GM12892 (cell line): Measurements from ENCODE around the gene PCNT.

Experiments
- POLR2A ChIP-seq: IDR thresholded peaks from 2 replicates; pipeline ENCODE4 v1.6.1; 2011; ENCODE audit warnings: low read depth, low read length, control low read depth
- POLR2AphosphoS5 ChIP-seq: IDR thresholded peaks from 2 replicates; pipeline ENCODE4 v1.6.1; 2011; ENCODE audit warnings: low read depth, low read length, control low read depth
- TAF1 ChIP-seq: IDR thresholded peaks from 2 replicates; pipeline ENCODE4 v1.6.1; 2011; ENCODE audit warnings: low read depth, mild to moderate bottlenecking, control low read depth, low read length, borderline replicate concordance

DNA sequence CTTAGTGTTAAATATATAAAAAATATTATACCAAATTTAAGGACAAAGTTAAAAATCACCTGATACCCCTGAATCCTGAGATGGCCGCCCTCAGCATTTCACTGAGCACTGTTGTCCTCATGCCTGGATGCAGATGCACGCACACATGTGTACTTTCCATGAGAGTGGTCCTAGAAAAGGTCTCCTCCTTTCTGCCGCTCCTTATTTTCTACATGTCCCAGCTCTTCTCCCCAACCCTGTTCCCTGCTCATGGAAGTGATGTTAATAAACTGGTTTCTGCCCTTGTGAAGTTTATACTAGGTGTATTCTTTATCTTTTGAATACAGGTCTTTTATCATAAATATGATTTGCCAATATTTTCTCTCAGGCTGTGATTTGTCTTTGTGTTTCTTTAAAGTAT, 167.6 kb downstream of the PCNT start:
- TF ChIP-seq POLR2A (no peak), TAF1 (no peak), POLR2AphosphoS5 (no peak)
